UCSD-AML1 (cell line): ENCODE data around the gene GIPC2.

ENCODE experiments used
- DNase-seq: peaks from one replicate; lab custom pipeline; 2025; ENCODE audit not compliant: unreplicated experiment; lab: John Stamatoyannopoulos, UW

GIPC2 gene

GRCh38 chr1:78143152-78143551 lies 97.4 kb downstream of the GIPC2 start:
- DNase-seq, result peak; percentile 15

- no peak for DNase-seq
These were observed 97.9 kb downstream of the GIPC2 start for GRCh38 chr1:78143673-78144072.

GRCh38 chr1:78145105-78145580 lies 99.4 kb downstream of the GIPC2 start:
- DNase-seq, result peak; percentile 14

GRCh38 chr1:78146205-78146771 lies 100.5 kb downstream of the GIPC2 start:
- no peak for DNase-seq

- no peak for DNase-seq
These were observed 101.3 kb downstream of the GIPC2 start for GRCh38 chr1:78147031-78147430.

- no peak for DNase-seq
These were observed 107.4 kb downstream of the GIPC2 start for GRCh38 chr1:78153092-78153736.

- no peak for DNase-seq
These were observed 109.4 kb downstream of the GIPC2 start for GRCh38 chr1:78155121-78155520.

- no peak for DNase-seq
These were observed 111.2 kb downstream of the GIPC2 start for GRCh38 chr1:78156805-78157521.

- DNase-seq, result no peak
These were observed 120.0 kb downstream of the GIPC2 start for GRCh38 chr1:78165816-78166215.

- DNase-seq, result no peak
These were observed 122.5 kb downstream of the GIPC2 start for GRCh38 chr1:78168306-78168705.

GRCh38 chr1:78170859-78171258 lies 125.1 kb downstream of the GIPC2 start:
- no peak for DNase-seq

- DNase-seq, result no peak
These were observed 126.2 kb downstream of the GIPC2 start for GRCh38 chr1:78171736-78172590.

- no peak for DNase-seq
These were observed 130.7 kb downstream of the GIPC2 start for GRCh38 chr1:78176448-78176847.

- DNase-seq, result no peak
These were observed 132.0 kb downstream of the GIPC2 start for GRCh38 chr1:78177708-78178270.

GRCh38 chr1:78178816-78179215 lies 133.1 kb downstream of the GIPC2 start:
- no peak for DNase-seq

GRCh38 chr1:78184460-78185072 lies 138.8 kb downstream of the GIPC2 start:
- no peak for DNase-seq
